A673 (cell line): Measurements from ENCODE around the gene ZNF319. TPM values are rescaled to one million over a fixed set of nuclear protein-coding genes. Genes with fewer than 3 reads are reported as not detected.

Source experiments
- BruUV-seq: library from RNA; stranded (reverse); fragments of 400-500 nt; replicated peaks from 2 replicates; lab custom pipeline; 2021; lab: Mats Ljungman, UMichigan
- CTCF ChIA-PET: fragments of 300-600 bp; sonication (Branson Sonifier 250); formaldehyde crosslinking; loops from one replicate; lab custom pipeline; 2022; ENCODE audit warnings: antibody characterized with exemption; lab: Charles Lee
- POLR2A ChIA-PET: fragments of 300-600 bp; sonication (Branson Sonifier 250); formaldehyde crosslinking; loops from one replicate; lab custom pipeline; 2022; ENCODE audit warnings: antibody characterized with exemption; ENCODE audit not compliant: low non-redundant PET; lab: Charles Lee
- DNase-seq: peaks from one replicate; pipeline ENCODE4 v3.0.0-alpha.2; 2015; ENCODE audit warnings: low spot score
- H3K27ac ChIP-seq: fragments of 200-600 bp; sonication (generic); 2 replicates; pipeline ENCODE4 v1.5.1; 2016; ENCODE audit warnings: mixed run types, low read depth, mild to moderate bottlenecking, mixed read lengths, antibody characterized with exemption, low read length; ENCODE audit not compliant: poor library complexity, severe bottlenecking
- H3K27me3 ChIP-seq: fragments of 200-600 bp; sonication (generic); replicated peaks from 2 replicates; pipeline ENCODE4 v1.6.1; 2017; ENCODE audit warnings: mixed run types, low read depth, mild to moderate bottlenecking, mixed read lengths, antibody characterized with exemption, low read length; ENCODE audit not compliant: insufficient read depth, poor library complexity
- H3K36me3 ChIP-seq: fragments of 200-600 bp; sonication (generic); 2 replicates; pipeline ENCODE4 v1.6.1; 2016; ENCODE audit warnings: mixed run types, mild to moderate bottlenecking, mixed read lengths, antibody characterized with exemption, low read length; ENCODE audit not compliant: insufficient read depth, poor library complexity, severe bottlenecking
- H3K4me1 ChIP-seq: fragments of 200-600 bp; sonication (generic); 2 replicates; pipeline ENCODE4 v1.6.1; 2017; ENCODE audit warnings: mixed run types, mild to moderate bottlenecking, mixed read lengths, antibody characterized with exemption, low read length; ENCODE audit not compliant: insufficient read depth, poor library complexity, severe bottlenecking
- H3K4me3 ChIP-seq: fragments of 200-600 bp; sonication (generic); 2 replicates; pipeline ENCODE4 v1.5.1; 2016; ENCODE audit warnings: low read depth, mixed run types, mild to moderate bottlenecking, mixed read lengths, low read length; ENCODE audit not compliant: poor library complexity, severe bottlenecking
- H3K9me3 ChIP-seq: fragments of 200-600 bp; sonication (generic); 2 replicates; pipeline ENCODE4 v1.6.1; 2016; ENCODE audit warnings: mixed run types, low read depth, mild to moderate bottlenecking, mixed read lengths, antibody characterized with exemption, low read length; ENCODE audit not compliant: poor library complexity, severe bottlenecking
- CTCF ChIP-seq: fragments of 300-800, 200-600 bp; sonication (generic); conservative IDR thresholded peaks from 2 replicates; pipeline ENCODE4 v1.5.1; 2017; ENCODE audit warnings: low read depth, mild to moderate bottlenecking, antibody characterized with exemption, low read length, moderate library complexity, mixed read lengths
- EZH2 ChIP-seq: fragments of 200-600 bp; sonication (generic); IDR thresholded peaks from 2 replicates; pipeline ENCODE4 v1.6.1; 2017; ENCODE audit warnings: borderline replicate concordance, low read depth, mild to moderate bottlenecking, mixed read lengths, antibody characterized with exemption, low read length; ENCODE audit not compliant: poor library complexity, severe bottlenecking
- intact Hi-C: fragments of 100-400 bp; cut with micrococcal nuclease; formaldehyde crosslinking; loops from one replicate; pipeline ENCODE4 v1.10.0; 2022; ENCODE audit not compliant: unreplicated experiment
- total RNA-seq: library from RNA; stranded (reverse); gene quantifications from 2 replicates; pipeline ENCODE4 v1.2.3, GENCODE V29; 2021

ZNF319 gene
- total RNA-seq, 1 experiment from 2014 or later, result 12.9 TPM

GRCh38 chr16:58041628-58041955 is 41.1 kb upstream of the ZNF319 start:
- no peak overlapping the region for H3K4me3 ChIP-seq
- TF ChIP-seq EZH2 (no peak), CTCF (no peak)
- no peaks in the 10 kb centered on the region for H3K36me3 ChIP-seq
- intact Hi-C loops, result no loop called here
- ChIA-PET POLR2A (no interaction called here), CTCF (no interaction called here)
- DNase-seq, result no peak
- no peaks in the 10 kb centered on the region for H3K4me1 ChIP-seq
- H3K9me3 ChIP-seq, result no peaks in the 10 kb centered on the region
- H3K27ac ChIP-seq, result no peak overlapping the region
- BruUV-seq, result no TSS peak
- no peaks in the 10 kb centered on the region for H3K27me3 ChIP-seq

GRCh38 chr16:58040945-58041627 is 40.6 kb upstream of the ZNF319 start:
- Histone ChIP-seq H3K4me1 (no peaks in the 10 kb centered on the region), H3K36me3 (no peaks in the 10 kb centered on the region), H3K27me3 (no peaks in the 10 kb centered on the region), H3K9me3 (no peaks in the 10 kb centered on the region), H3K4me3 (no peak overlapping the region), H3K27ac (no peak overlapping the region)
- BruUV-seq, result no TSS peak
- CTCF ChIA-PET, result no interaction called here
- DNase-seq, result no peak
- TF ChIP-seq EZH2 (no peak), CTCF (no peak)
- intact Hi-C loops, result no loop called here
- POLR2A ChIA-PET, result no interaction called here

- no peak for DNase-seq
- no peak overlapping the region for H3K4me3 ChIP-seq
- CTCF ChIA-PET, result no interaction called here
Measured at GRCh38 chr16:58040496-58040846, 40.0 kb upstream of the ZNF319 start.

More at GRCh38 chr16:58040496-58040846, 40.0 kb upstream of the ZNF319 start:
- no TSS peak for BruUV-seq
- Histone ChIP-seq H3K27ac (no peak overlapping the region), H3K27me3 (no peaks in the 10 kb centered on the region), H3K4me1 (no peaks in the 10 kb centered on the region), H3K36me3 (no peaks in the 10 kb centered on the region), H3K9me3 (no peaks in the 10 kb centered on the region)
- intact Hi-C loops, result no loop called here
- no peak for TF ChIP-seq CTCF
- TF ChIP-seq EZH2, result no peak
- POLR2A ChIA-PET, result no interaction called here
